Gastrocnemius medialis (tissue), 4 donors: ENCODE results near the gene AGTRAP. TPM values are rescaled to one million over a fixed set of nuclear protein-coding genes. Genes with fewer than 3 reads are reported as not detected.

Experiments used
- ATAC-seq, 2 donors: fragments of 150-250 bp; one replicate each; pipeline ENCODE4 v1.9.1; 2016
- DNase-seq, 2 donors: peaks; one replicate each; pipeline ENCODE4 v3.0.0-alpha.2; 2019
- H3K27ac ChIP-seq, 4 donors: fragments of 200-600 bp; sonication (generic); 1 replicate in 1 of 4; 2 replicates in 3 of 4; pipeline ENCODE4 v1.5.1; 2016 to 2018; ENCODE audit warnings: mild to moderate bottlenecking in 2 of 4, moderate library complexity in 1 of 4
- H3K27me3 ChIP-seq, 3 donors: fragments of 200-600 bp; sonication (generic) in 2 of 3; 1 replicate in 1 of 3; 2 replicates in 2 of 3; pipeline versions ENCODE4 v1.5.1 to v1.6.0; 2016 to 2019; ENCODE audit warnings: mild to moderate bottlenecking in 1 of 3, moderate library complexity in 1 of 3
- H3K36me3 ChIP-seq, 2 donors: fragments of 200-600 bp; sonication (generic) in 1 of 2; one replicate each; pipeline ENCODE4 v1.5.1; 2017 to 2018
- H3K4me1 ChIP-seq, 2 donors: fragments of 200-600 bp; sonication (generic) in 1 of 2; one replicate each; pipeline ENCODE4 v1.5.1; 2016 to 2017; ENCODE audit warnings: mild to moderate bottlenecking in 2 of 2
- H3K4me3 ChIP-seq, 4 donors: fragments of 200-600 bp; sonication (generic) in 3 of 4; 1 replicate in 1 of 4; 2 replicates in 3 of 4; pipeline ENCODE4 v1.5.1; 2016 to 2019; ENCODE audit warnings: mild to moderate bottlenecking in 2 of 4
- H3K9me3 ChIP-seq, 3 donors: fragments of 200-600 bp; sonication (generic) in 2 of 3; 1 replicate in 1 of 3; 2 replicates in 2 of 3; pipeline ENCODE4 v1.5.1; 2016 to 2019
- POLR2A ChIP-seq, 2 donors: fragments of 450-650 bp; IDR thresholded peaks; one replicate each; pipeline ENCODE4 v1.6.1; 2017; ENCODE audit warnings: antibody characterized with exemption in 2 of 2, mild to moderate bottlenecking in 2 of 2, moderate library complexity in 2 of 2
- in situ Hi-C, 4 donors: fragments of 200-750 bp; cut with MboI; loops; one replicate each; pipeline versions ENCODE4 v1.15.0 to v1.8.0; 2017; ENCODE audit warnings: low sequenced_read_pairs in 4 of 4
- intact Hi-C: fragments of 100-400 bp; cut with DNase I; formaldehyde crosslinking; loops from one replicate; pipeline ENCODE4 v1.15.1; 2023; ENCODE audit warnings: low total_unique reads
- total RNA-seq, 4 donors: library from RNA; depleted of rRNA; stranded (reverse); fragments of >200 nt; gene quantifications; one replicate each; pipeline versions ENCODE4 v1.1.0 to v1.2.3, GENCODE V29; 2016
- TF ChIP-seq, protein P1 (sequence below), 5 experiments: fragments of 450-650 bp in 3 of 5; fragments of 200-600 bp in 2 of 5; sonication (generic) in 2 of 5; IDR thresholded peaks in 4 of 5; conservative IDR thresholded peaks in 1 of 5; 1 replicate in 4 of 5; 2 replicates in 1 of 5; pipeline ENCODE4 v1.5.1; 2016 to 2019; ENCODE audit warnings: antibody characterized with exemption in 5 of 5, mild to moderate bottlenecking in 3 of 5, moderate library complexity in 3 of 5

Gene AGTRAP
- total RNA-seq, 4 donors from 2014 or later: 37.8 to 144 (median 103) TPM

DNA sequence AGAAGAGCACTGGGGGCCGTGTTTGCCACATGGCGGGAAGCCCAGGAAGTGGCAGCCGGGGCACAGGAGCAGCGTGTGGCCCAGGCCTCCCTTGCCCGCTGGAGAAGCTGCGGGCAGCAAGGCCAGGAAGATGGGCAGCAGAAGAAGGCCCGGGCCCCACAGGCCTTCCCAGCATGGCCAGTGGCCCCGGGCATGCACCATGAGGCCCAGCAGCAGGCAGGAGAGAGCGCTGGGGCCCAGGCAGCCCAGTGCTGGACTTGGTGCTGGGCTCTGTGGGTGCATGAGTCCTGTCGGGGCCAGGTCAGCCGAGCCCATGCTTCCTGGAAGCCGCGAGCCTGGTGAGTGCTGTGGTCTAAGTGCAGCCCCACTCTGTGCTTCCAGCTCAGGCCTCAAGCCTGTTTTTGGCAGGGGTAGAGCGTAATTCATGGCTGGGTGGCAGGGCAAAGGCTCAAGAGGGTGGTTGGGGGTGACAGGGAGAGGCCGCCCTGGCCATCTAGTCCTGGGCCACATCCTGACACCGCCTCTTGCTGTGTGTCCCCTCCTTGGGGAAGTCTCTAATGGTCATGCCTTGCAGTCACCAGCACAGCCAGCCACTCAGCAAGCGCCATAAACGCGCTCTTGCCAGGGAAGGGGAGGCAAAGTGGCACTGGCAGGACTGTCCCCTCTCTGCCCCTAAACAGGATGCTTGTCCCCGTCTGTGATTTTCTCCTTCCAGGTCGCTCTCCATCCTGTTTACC lies 48.5 kb downstream of the AGTRAP start:
- intact Hi-C loops: no loop called here
- DNase-seq (no peak), ATAC-seq (no peak)
- H3K27me3 ChIP-seq: no peaks in the 10 kb centered on the region
- in situ Hi-C loops: loop anchor here in 1 of 4 donors (10.0 kb wide), 1 partner anchor 50 kb away; the partner anchor contains the start of gene AGTRAP
- H3K9me3 ChIP-seq: no peaks in the 10 kb centered on the region
- no peaks in the 10 kb centered on the region for H3K36me3 ChIP-seq
- TF ChIP-seq POLR2A (IDR thresholded peaks at IDR 0.05): no peak
- TF ChIP-seq, protein P1, sequence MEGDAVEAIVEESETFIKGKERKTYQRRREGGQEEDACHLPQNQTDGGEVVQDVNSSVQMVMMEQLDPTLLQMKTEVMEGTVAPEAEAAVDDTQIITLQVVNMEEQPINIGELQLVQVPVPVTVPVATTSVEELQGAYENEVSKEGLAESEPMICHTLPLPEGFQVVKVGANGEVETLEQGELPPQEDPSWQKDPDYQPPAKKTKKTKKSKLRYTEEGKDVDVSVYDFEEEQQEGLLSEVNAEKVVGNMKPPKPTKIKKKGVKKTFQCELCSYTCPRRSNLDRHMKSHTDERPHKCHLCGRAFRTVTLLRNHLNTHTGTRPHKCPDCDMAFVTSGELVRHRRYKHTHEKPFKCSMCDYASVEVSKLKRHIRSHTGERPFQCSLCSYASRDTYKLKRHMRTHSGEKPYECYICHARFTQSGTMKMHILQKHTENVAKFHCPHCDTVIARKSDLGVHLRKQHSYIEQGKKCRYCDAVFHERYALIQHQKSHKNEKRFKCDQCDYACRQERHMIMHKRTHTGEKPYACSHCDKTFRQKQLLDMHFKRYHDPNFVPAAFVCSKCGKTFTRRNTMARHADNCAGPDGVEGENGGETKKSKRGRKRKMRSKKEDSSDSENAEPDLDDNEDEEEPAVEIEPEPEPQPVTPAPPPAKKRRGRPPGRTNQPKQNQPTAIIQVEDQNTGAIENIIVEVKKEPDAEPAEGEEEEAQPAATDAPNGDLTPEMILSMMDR (IDR thresholded peaks at IDR 0.05 in 4 of 5, conservative IDR thresholded peaks at IDR 0.05 in 1 of 5): no peak
- peak overlapping the region; percentile 31 to 48 (median 40) for H3K4me3 ChIP-seq
- peak overlapping the region; percentile 39 to 98 (median 58) for H3K27ac ChIP-seq
- H3K4me1 ChIP-seq: peaks cover 40 to 49% of the 10 kb centered on the region in 2 donors

- peak in 1 of 2 donors; percentile 66 for DNase-seq
- peak overlapping the region; percentile 39 to 98 (median 58) for H3K27ac ChIP-seq
- H3K36me3 ChIP-seq: no peaks in the 10 kb centered on the region
- no peaks in the 10 kb centered on the region for H3K27me3 ChIP-seq
- intact Hi-C loops: no loop called here
- peaks cover 47 to 56% of the 10 kb centered on the region in 2 donors for H3K4me1 ChIP-seq
- H3K4me3 ChIP-seq: peak overlapping the region; percentile 31 to 48 (median 40)
- H3K9me3 ChIP-seq: no peaks in the 10 kb centered on the region
- peak in 1 of 2 donors; percentile 43 for ATAC-seq
- in situ Hi-C loops: loop anchor here in 1 of 4 donors (10.0 kb wide), 1 partner anchor 50 kb away; the partner anchor contains the start of gene AGTRAP
- TF ChIP-seq POLR2A (IDR thresholded peaks at IDR 0.05): no peak
- TF ChIP-seq, protein P1 (IDR thresholded peaks at IDR 0.05 in 4 of 5, conservative IDR thresholded peaks at IDR 0.05 in 1 of 5): peak in 4 of 5 experiments; percentile 87 to 95 (median 91)
Observed at GRCh38 chr1:11784993-11785769, 49.2 kb downstream of the AGTRAP start.

DNA sequence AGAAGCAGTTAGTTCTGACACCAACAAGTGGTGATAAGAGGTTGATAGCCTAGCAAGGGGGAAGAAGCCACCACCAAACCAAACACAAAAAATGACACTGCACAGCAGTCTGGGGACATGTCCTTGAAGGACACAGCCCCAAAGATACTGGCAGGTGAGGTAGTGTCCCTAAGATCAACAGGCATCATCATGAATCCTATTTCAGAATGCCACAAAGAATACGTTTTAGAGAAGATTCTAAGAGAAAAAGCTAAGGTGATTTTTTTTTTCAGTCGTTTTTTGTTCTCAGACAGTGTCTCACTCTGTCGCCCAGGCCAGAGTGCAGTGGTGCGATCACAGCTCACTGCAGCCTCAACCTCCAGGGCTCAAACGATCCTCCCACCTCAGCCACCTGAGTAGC lies 50.2 kb downstream of the AGTRAP start:
- no peaks in the 10 kb centered on the region for H3K9me3 ChIP-seq
- H3K27me3 ChIP-seq: no peaks in the 10 kb centered on the region
- no peak for DNase-seq
- intact Hi-C loops (no loop called here), in situ Hi-C loops (loop anchor here in 1 of 4 donors (10.0 kb wide), 1 partner anchor 51 kb away; the partner anchor contains the start of gene AGTRAP)
- H3K36me3 ChIP-seq: no peaks in the 10 kb centered on the region
- H3K27ac ChIP-seq: peak overlapping the region; percentile 90 to 99 (median 97)
- peaks cover 56 to 64% of the 10 kb centered on the region in 2 donors for H3K4me1 ChIP-seq
- TF ChIP-seq POLR2A (IDR thresholded peaks at IDR 0.05): no peak
- TF ChIP-seq, protein P1 (IDR thresholded peaks at IDR 0.05 in 4 of 5, conservative IDR thresholded peaks at IDR 0.05 in 1 of 5): no peak
- no peak for ATAC-seq
- H3K4me3 ChIP-seq: no peak overlapping the region

DNA sequence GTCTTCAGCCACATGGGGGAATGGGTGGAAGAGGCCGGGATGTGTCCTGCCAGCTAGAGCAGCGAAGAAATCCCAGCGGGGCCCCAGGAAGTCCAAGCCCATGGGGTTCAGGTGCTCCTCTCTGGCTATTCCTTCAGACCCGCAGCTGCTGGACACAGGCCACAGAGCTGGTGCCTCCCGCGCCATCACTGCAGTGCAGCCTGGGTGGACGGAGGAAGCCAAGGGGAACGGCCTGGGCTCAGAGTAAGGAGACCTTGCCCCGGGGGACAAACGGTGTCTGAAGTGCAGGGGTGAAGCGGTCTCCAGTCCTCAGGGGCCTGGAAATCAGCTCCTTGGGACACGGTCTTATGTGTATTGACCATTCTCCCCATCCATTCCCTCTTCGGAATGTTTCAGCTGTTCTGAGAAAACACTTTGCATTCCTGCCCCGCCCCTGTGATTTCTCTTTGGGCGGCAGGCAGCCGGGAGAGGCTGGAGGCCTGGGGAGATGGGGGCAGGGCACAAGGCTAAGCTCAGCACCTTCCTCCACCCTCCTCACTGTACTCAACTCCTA lies 51.4 kb downstream of the AGTRAP start:
- DNase-seq: peak in 1 of 2 donors; percentile 72
- ATAC-seq: peak in 1 of 2 donors; percentile 15
- Histone ChIP-seq H3K27me3 (no peaks in the 10 kb centered on the region), H3K36me3 (peaks cover 0 to 6% of the 10 kb centered on the region in 2 donors), H3K9me3 (no peaks in the 10 kb centered on the region), H3K4me3 (peak overlapping the region in 3 of 4 donors; percentile 11 to 23 (median 19)), H3K4me1 (peaks cover 68 to 76% of the 10 kb centered on the region in 2 donors), H3K27ac (peak overlapping the region; percentile 90 to 99 (median 97))
- no peak for TF ChIP-seq POLR2A (IDR thresholded peaks at IDR 0.05)
- in situ Hi-C loops: loop anchor here in 1 of 4 donors (10.0 kb wide), 1 partner anchor 53 kb away; the partner anchor contains the start of gene AGTRAP
- intact Hi-C loops: loop anchor here (1.0 kb wide), 1 partner anchor 50 kb away; no protein-coding TSS in a partner anchor
